GM12874 (cell line): ENCODE results near the gene EDRF1.

Experiments used
- CTCF ChIP-seq: IDR thresholded peaks from 2 replicates; pipeline ENCODE4 v1.5.1; 2011; ENCODE audit warnings: low read depth, mild to moderate bottlenecking, control low read depth, low read length, moderate library complexity; ENCODE audit not compliant: insufficient read depth

Gene EDRF1

DNA sequence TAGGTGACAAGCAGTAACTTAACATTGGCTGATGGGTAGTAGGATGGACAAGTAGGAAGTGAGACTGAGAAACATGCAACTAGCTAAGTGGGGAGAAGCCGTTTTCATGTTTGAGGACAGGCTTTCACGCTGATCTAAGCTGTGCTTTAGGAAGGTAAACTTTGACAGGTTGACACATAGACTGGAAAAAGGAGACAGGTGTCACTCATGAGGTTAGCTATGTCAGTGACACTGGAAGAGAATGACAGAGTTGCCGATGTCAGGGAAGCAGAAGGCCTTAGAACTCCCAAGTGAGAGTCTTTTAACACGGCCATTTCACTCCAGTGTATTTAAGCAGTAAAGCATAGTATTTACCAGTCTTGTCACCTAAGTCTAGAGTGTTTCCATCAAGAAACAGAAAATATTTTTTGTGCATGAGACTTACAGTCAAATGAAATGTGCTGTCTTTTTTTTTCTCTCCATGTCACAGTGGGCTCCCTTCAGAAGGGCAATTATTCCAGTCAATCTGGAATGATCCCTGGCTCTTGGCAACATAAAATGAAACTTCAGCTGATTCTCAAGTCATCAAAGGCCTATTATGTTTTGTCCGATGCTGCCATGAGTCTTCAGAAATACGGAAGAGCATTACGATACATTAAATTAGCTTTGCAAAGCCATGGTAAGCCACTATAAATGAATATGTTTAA is 20.6 kb downstream of the EDRF1 start:
- no peak for TF ChIP-seq CTCF

DNA sequence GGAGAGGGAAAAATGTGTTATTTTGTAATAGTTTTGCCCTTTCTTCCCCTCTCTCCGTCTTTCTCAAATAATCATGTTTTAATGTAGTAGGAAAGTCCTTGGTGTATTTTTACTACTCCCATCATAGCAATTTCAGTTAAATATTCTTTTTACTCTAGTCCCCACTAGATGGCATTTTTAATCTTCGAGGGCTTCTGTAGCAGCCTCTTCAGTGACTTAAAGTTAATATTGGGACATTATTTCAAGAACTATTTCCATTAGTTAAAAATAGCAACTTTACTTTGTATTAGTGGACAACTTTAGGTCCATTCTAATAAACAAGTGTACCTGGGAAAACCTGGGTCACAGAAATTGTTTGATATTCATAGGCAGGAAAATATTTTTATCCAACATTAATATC is 23.0 kb downstream of the EDRF1 start:
- no peak for TF ChIP-seq CTCF

- TF ChIP-seq CTCF: no peak
Measured at GRCh38 chr10:125744909-125745308, 25.4 kb downstream of the EDRF1 start.

DNA sequence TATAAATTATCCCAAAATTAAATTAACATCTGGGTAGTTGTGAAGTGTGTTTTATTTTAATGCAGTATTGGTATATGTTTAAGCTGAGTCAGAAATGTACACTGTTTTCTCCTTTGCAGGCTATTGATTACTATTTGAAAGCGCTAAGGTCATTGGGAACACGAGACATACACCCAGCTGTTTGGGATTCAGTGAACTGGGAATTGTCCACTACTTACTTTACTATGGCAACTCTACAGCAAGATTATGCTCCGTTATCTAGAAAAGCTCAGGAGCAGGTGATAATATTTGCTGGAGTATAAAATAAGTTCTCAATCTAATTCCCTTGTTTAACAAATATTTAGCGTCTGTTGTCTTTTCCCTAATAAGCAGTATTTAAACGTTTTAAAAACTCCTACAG is 27.9 kb downstream of the EDRF1 start:
- TF ChIP-seq CTCF: no peak

DNA sequence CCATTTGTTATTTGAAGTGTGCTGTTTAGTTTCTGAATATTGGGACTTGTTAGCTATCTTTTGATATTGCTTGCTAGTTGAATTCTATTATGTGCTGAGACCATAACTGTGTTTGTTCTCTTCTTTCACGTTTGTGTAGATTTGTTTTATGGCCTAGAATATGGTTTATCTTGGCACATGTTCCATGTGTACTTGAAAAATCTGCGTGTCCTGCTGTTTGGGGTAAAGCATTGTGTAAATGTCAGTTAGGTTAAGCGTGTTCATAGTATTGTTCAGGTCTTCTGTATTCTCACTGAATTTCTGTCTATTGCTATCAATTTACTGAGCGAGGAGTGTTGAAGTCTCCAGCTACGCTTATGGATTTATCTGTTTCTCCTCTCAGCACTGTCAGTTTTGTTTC is 36.7 kb downstream of the EDRF1 start:
- no peak for TF ChIP-seq CTCF

DNA sequence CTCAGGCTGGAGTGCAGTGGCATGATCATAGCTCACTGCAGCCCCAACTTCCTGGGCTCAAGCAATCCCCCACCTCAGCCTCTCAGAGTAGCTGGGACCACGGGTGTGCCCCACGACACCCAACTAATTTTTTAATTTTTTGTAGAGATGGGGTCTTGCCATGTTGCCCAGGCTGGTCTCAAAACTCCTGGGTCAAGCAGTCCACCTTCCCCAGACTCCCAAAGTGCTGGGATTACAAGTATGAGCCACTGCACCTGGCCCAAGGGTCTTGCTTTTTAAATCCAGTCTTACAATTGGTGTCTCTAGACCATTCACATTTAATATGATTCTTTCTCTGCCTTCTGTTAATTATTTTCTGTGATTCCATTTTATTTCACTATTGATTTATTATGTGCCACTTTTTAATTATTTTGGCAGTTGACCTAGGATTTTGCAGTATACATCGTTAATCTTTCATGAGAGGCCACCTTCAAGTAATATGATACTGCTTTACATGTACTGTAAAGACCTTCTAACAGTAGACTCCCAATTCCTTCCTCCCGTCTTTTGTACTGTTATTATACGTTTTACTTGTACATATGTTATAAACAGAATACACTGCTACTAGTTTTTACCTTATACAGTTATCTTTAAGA is 37.5 kb downstream of the EDRF1 start:
- no peak for TF ChIP-seq CTCF

DNA sequence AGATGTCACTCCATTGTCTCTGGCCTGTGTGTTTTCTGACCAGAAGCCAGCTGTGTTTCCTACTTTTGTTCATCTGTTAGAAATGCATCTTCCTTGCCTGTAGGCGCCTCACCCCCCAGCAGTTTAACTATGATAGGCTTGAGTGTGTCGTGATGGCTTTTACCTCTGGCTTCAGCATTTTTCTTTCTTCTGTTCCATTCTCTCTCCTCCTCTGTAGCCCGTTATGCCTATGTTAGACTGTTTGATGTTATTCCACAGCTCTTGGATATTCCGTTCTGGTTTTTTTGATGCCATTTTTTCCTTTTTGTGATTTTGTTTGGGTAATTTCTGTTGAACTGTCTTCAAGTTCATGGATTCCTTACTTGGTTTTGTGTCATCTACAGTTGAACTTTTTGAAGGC is 38.2 kb downstream of the EDRF1 start:
- TF ChIP-seq CTCF: no peak
